ENCODE results near the gene CCSER1. TPM values are rescaled to one million over a fixed set of nuclear protein-coding genes. Genes with fewer than 3 reads are reported as not detected.

The CCSER1 gene
- total and polyA plus RNA-seq, 2 donors (not counting 1 experiment from before 2014, with no cell fraction given), result under 0.01 TPM; not detected in 1

DNA sequence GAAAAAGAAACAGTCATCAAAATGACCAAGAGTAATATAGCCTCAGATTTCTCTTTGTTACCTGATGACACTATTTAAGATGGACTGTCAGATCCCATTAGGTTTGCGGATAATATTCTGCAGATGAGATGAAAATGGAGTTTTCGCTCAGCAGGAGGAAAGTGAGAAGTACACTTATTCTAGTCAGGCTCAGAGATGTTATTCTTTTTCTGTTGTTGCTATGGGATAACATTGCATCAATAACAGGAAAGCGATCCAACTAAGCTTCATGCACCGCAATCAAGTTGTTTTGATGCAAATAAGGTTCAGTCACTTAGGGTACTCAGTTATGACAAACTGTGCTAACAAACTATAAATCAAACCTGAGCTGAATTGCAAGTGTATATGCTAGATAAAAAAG is 415.0 kb downstream of the CCSER1 start:
- TF ChIP-seq, protein P1, sequence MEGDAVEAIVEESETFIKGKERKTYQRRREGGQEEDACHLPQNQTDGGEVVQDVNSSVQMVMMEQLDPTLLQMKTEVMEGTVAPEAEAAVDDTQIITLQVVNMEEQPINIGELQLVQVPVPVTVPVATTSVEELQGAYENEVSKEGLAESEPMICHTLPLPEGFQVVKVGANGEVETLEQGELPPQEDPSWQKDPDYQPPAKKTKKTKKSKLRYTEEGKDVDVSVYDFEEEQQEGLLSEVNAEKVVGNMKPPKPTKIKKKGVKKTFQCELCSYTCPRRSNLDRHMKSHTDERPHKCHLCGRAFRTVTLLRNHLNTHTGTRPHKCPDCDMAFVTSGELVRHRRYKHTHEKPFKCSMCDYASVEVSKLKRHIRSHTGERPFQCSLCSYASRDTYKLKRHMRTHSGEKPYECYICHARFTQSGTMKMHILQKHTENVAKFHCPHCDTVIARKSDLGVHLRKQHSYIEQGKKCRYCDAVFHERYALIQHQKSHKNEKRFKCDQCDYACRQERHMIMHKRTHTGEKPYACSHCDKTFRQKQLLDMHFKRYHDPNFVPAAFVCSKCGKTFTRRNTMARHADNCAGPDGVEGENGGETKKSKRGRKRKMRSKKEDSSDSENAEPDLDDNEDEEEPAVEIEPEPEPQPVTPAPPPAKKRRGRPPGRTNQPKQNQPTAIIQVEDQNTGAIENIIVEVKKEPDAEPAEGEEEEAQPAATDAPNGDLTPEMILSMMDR (conservative IDR thresholded peaks at IDR 0.05 in 1 of 2, IDR thresholded peaks at IDR 0.05 in 1 of 2; ENCODE audit: low read depth in 1 of 2, low read length in 2 of 2), result no peak
- no peak for TF ChIP-seq EZH2 (IDR thresholded peaks at IDR 0.05; ENCODE audit: low read length, missing control alignments)
- H3K4me1 ChIP-seq (ENCODE audit: control insufficient read depth, extremely low read depth, insufficient read depth, low read length), result no peaks in the 10 kb centered on the region
- H3K27ac ChIP-seq (ENCODE audit: insufficient read depth, low read length), result no peak overlapping the region
- H3K36me3 ChIP-seq (ENCODE audit: control insufficient read depth, insufficient read depth, low read length), result no peaks in the 10 kb centered on the region
- no peak for DNase-seq (ENCODE audit: low read depth in 2 of 2)
- no peak overlapping the region for H2AFZ ChIP-seq (ENCODE audit: low read length)
- H3K4me2 ChIP-seq (ENCODE audit: extremely low read depth, insufficient read depth, low read length), result no peak overlapping the region
- no peaks in the 10 kb centered on the region for H3K79me2 ChIP-seq (ENCODE audit: control insufficient read depth, insufficient read depth, low read length)
- H4K20me1 ChIP-seq (ENCODE audit: control insufficient read depth, extremely low read depth, insufficient read depth, low read length), result no peaks in the 10 kb centered on the region
- H3K4me3 ChIP-seq (replicated peaks in 1 of 4; ENCODE audit: control extremely low read depth in 1 of 4, insufficient read depth in 1 of 4, low read depth in 3 of 4, low read length in 4 of 4), result no peak overlapping the region
- H3K27me3 ChIP-seq (ENCODE audit: control insufficient read depth, insufficient read depth, low read length), result no peaks in the 10 kb centered on the region
- H3K9ac ChIP-seq (ENCODE audit: insufficient read depth, low read length), result no peak overlapping the region
- no peaks in the 10 kb centered on the region for H3K9me3 ChIP-seq (ENCODE audit: control insufficient read depth, insufficient read depth, low read depth, low read length)

DNA sequence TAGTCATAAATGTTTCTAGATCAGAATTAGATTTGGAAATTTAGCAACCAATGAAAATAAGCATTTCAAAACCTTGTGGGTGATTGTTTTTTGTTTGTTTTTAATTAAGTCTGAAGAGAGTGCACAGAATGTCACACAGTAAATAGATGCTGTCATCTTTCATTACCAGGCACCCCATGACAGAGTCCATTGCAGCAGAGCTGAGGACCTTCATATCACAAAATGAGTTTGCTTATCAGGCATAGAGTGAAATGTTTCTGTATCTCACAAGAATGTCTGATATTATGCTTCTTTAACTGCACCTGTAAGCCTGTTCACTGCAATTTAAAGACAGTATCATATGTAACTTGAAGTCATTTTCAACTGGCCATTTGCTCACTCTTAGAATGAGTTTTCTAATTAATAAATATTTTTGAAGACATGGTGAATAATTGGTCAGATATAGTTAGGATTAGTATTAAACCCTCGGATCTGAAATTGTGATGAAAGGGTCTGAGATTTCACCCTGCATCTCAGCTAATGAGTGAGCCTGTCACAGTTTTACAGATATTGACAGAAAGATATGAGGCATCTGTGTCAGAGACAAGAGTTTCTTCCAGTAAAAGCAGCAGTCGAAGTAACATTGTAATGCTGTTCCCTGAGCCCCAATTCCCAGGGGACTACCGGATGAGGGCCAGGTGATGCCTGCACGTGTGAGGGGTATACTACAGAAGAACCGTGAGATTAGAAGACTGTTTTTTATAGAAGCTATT is 416.4 kb downstream of the CCSER1 start:
- H3K9me3 ChIP-seq (ENCODE audit: control insufficient read depth, insufficient read depth, low read depth, low read length), result no peaks in the 10 kb centered on the region
- no peak overlapping the region for H3K27ac ChIP-seq (ENCODE audit: insufficient read depth, low read length)
- H3K9ac ChIP-seq (ENCODE audit: insufficient read depth, low read length), result no peak overlapping the region
- H4K20me1 ChIP-seq (ENCODE audit: control insufficient read depth, extremely low read depth, insufficient read depth, low read length), result no peaks in the 10 kb centered on the region
- H3K4me1 ChIP-seq (ENCODE audit: control insufficient read depth, extremely low read depth, insufficient read depth, low read length), result no peaks in the 10 kb centered on the region
- H3K4me3 ChIP-seq (replicated peaks in 1 of 4; ENCODE audit: control extremely low read depth in 1 of 4, insufficient read depth in 1 of 4, low read depth in 3 of 4, low read length in 4 of 4), result no peak overlapping the region
- no peaks in the 10 kb centered on the region for H3K36me3 ChIP-seq (ENCODE audit: control insufficient read depth, insufficient read depth, low read length)
- H3K4me2 ChIP-seq (ENCODE audit: extremely low read depth, insufficient read depth, low read length), result no peak overlapping the region
- no peaks in the 10 kb centered on the region for H3K27me3 ChIP-seq (ENCODE audit: control insufficient read depth, insufficient read depth, low read length)
- no peaks in the 10 kb centered on the region for H3K79me2 ChIP-seq (ENCODE audit: control insufficient read depth, insufficient read depth, low read length)
- no peak for DNase-seq (ENCODE audit: low read depth in 2 of 2)
- H2AFZ ChIP-seq (ENCODE audit: low read length), result no peak overlapping the region
- TF ChIP-seq, protein P1 (conservative IDR thresholded peaks at IDR 0.05 in 1 of 2, IDR thresholded peaks at IDR 0.05 in 1 of 2; ENCODE audit: low read depth in 1 of 2, low read length in 2 of 2), result no peak
- no peak for TF ChIP-seq EZH2 (IDR thresholded peaks at IDR 0.05; ENCODE audit: low read length, missing control alignments)

DNA sequence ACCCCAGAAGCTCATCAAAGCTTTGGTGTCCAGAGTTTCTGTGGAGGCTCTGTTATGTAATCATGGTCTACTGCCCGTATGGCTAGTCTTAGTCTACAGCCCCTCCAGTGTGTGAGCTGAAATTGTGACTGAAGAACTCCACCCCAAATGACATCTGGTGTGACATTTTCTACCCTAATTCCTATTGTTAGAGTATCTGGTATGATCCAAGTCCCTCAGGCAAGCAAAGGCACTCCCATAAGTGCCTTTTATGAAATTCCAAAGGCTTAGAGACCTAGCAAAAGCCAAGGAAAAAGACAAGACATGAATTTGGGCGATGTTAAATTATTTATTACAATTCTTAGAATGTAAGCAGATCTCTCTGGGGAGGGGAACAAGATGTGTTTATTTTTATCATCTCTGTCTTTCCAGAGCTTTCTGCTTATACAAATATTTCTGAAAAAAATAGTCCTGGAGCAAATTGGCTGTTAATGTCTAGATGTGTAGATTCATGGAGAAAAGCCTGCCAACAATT is 417.4 kb downstream of the CCSER1 start:
- Histone ChIP-seq H2AFZ (ENCODE audit: low read length) (no peak overlapping the region), H3K27me3 (ENCODE audit: control insufficient read depth, insufficient read depth, low read length) (no peaks in the 10 kb centered on the region), H3K9ac (ENCODE audit: insufficient read depth, low read length) (no peak overlapping the region), H3K4me2 (ENCODE audit: extremely low read depth, insufficient read depth, low read length) (no peak overlapping the region), H3K9me3 (ENCODE audit: control insufficient read depth, insufficient read depth, low read depth, low read length) (no peaks in the 10 kb centered on the region), H3K4me3 (replicated peaks in 1 of 4; ENCODE audit: control extremely low read depth in 1 of 4, insufficient read depth in 1 of 4, low read depth in 3 of 4, low read length in 4 of 4) (no peak overlapping the region), H3K79me2 (ENCODE audit: control insufficient read depth, insufficient read depth, low read length) (no peaks in the 10 kb centered on the region), H4K20me1 (ENCODE audit: control insufficient read depth, extremely low read depth, insufficient read depth, low read length) (no peaks in the 10 kb centered on the region), H3K4me1 (ENCODE audit: control insufficient read depth, extremely low read depth, insufficient read depth, low read length) (no peaks in the 10 kb centered on the region), H3K27ac (ENCODE audit: insufficient read depth, low read length) (no peak overlapping the region), H3K36me3 (ENCODE audit: control insufficient read depth, insufficient read depth, low read length) (no peaks in the 10 kb centered on the region)
- TF ChIP-seq, protein P1 (conservative IDR thresholded peaks at IDR 0.05 in 1 of 2, IDR thresholded peaks at IDR 0.05 in 1 of 2; ENCODE audit: low read depth in 1 of 2, low read length in 2 of 2), result no peak
- no peak for TF ChIP-seq EZH2 (IDR thresholded peaks at IDR 0.05; ENCODE audit: low read length, missing control alignments)
- no peak for DNase-seq (ENCODE audit: low read depth in 2 of 2)

Measured in fibroblast of lung (primary cell).